HepG2 (cell line): ENCODE results near the gene ITCH. TPM values are rescaled to one million over a fixed set of nuclear protein-coding genes. Genes with fewer than 3 reads are reported as not detected.

Experiments used
- CBX1 ChIP-seq: IDR thresholded peaks from one replicate; pipeline ENCODE4 v1.6.1; 2016; ENCODE audit warnings: antibody characterized with exemption, low read depth
- FOXP4 ChIP-seq: sonication (generic); formaldehyde crosslinking; IDR thresholded peaks from 2 replicates; pipeline ENCODE4 v1.4.0; 2020; ENCODE audit warnings: missing genetic modification reagents
- MEIS1 ChIP-seq: sonication (generic); formaldehyde crosslinking; IDR thresholded peaks from 2 replicates; pipeline ENCODE4 v1.9.0; 2021; ENCODE audit warnings: mild to moderate bottlenecking, missing genetic modification reagents, moderate library complexity, borderline replicate concordance
- NBN ChIP-seq: fragments of 450-650 bp; conservative IDR thresholded peaks from 2 replicates; pipeline ENCODE4 v1.6.1; 2017
- PTBP1 ChIP-seq: fragments of 200-400 bp; formaldehyde crosslinking; IDR thresholded peaks from 2 replicates; pipeline ENCODE4 v1.6.1; 2018; ENCODE audit warnings: low read length, low read depth; ENCODE audit not compliant: poor library complexity, severe bottlenecking
- RERE ChIP-seq: IDR thresholded peaks from 2 replicates; pipeline ENCODE4 v1.6.1; 2016; ENCODE audit warnings: low read depth, missing genetic modification reagents, missing compliant biosample characterization
- SMYD3 ChIP-seq: sonication (generic); formaldehyde crosslinking; IDR thresholded peaks from 2 replicates; pipeline ENCODE4 v1.8.1; 2023; ENCODE audit warnings: mild to moderate bottlenecking, missing genetic modification reagents
- SOX13 ChIP-seq, 3 experiments: fragments of 450-650 bp in 1 of 3; sonication (generic) in 1 of 3; formaldehyde crosslinking in 1 of 3; IDR thresholded peaks in 2 of 3; conservative IDR thresholded peaks in 1 of 3; 2 replicates each; pipeline versions ENCODE4 v1.5.0 to v1.6.1; 2016 to 2020; ENCODE audit warnings: antibody characterized with exemption in 1 of 3, mild to moderate bottlenecking in 1 of 3, missing compliant biosample characterization in 1 of 3, missing genetic modification reagents in 1 of 3, moderate library complexity in 1 of 3
- TBX3 ChIP-seq: fragments of 450-650 bp; IDR thresholded peaks from 2 replicates; pipeline ENCODE4 v1.6.1; 2017; ENCODE audit warnings: antibody characterized with exemption, mild to moderate bottlenecking, inconsistent platforms, borderline replicate concordance
- ZFP37 ChIP-seq: sonication (generic); formaldehyde crosslinking; IDR thresholded peaks from 2 replicates; pipeline ENCODE4 v1.4.0; 2020; ENCODE audit warnings: missing genetic modification reagents, borderline replicate concordance
- ZNF230 ChIP-seq: sonication (generic); formaldehyde crosslinking; IDR thresholded peaks from 2 replicates; pipeline ENCODE4 v1.4.0; 2020; ENCODE audit warnings: mild to moderate bottlenecking, missing genetic modification reagents
- ZNF362 ChIP-seq: sonication (generic); formaldehyde crosslinking; IDR thresholded peaks from 2 replicates; pipeline ENCODE4 v1.4.0; 2020; ENCODE audit warnings: missing genetic modification reagents, mild to moderate bottlenecking, borderline replicate concordance
- ZNF460 ChIP-seq: sonication (generic); formaldehyde crosslinking; IDR thresholded peaks from 2 replicates; pipeline ENCODE4 v1.5.1; 2020; ENCODE audit warnings: missing genetic modification reagents, mild to moderate bottlenecking, borderline replicate concordance
- ZNF564 ChIP-seq: sonication (generic); formaldehyde crosslinking; IDR thresholded peaks from 2 replicates; pipeline ENCODE4 v1.8.1; 2023; ENCODE audit warnings: mild to moderate bottlenecking, missing genetic modification reagents
- polyA plus RNA-seq, 8 experiments: library from polyadenylated mRNA; depleted of rRNA in 3 of 8; stranded (reverse) in 7 of 8; unstranded in 1 of 8; fragments of >200 nt; fragmentation: Illumina TruSeq in 4 of 8; extraction: Trizol in 4 of 8; gene quantifications; 2 replicates each; pipeline versions ENCODE4 v1.2.1 to v1.2.3, GENCODE V29; 2011 to 2016; ENCODE audit warnings: low read depth in 4 of 8, missing spikeins in 1 of 8, mixed read lengths in 1 of 8; ENCODE audit not compliant: insufficient read depth in 1 of 8
- total RNA-seq, 5 experiments: library from RNA; depleted of rRNA; stranded (reverse); fragments of >200 nt; fragmentation: Illumina TruSeq; extraction: Trizol; gene quantifications; 2 replicates each; pipeline ENCODE4 v1.2.3, GENCODE V29; 2016; ENCODE audit warnings: low read depth in 1 of 5

The ITCH gene
- total and polyA plus RNA-seq, 2 of the 13 experiments (the other 11 are each of a cell fraction or from before 2014, with no cell fraction given), result 20.5 to 112 TPM

GRCh38 chr20:34343458-34344211 lies 19.4 kb upstream of the ITCH start (continued):
- no peak for TF ChIP-seq ZNF230 (CRISPR knock-in tag)
- no peak for TF ChIP-seq SMYD3 (CRISPR knock-in tag)
- no peak for TF ChIP-seq ZNF460 (CRISPR knock-in tag)
- peak; percentile 65 for TF ChIP-seq ZNF362 (CRISPR knock-in tag)
- no peak for TF ChIP-seq PTBP1
- TF ChIP-seq ZNF564 (CRISPR knock-in tag), result no peak
- TF ChIP-seq NBN, result no peak
- no peak for TF ChIP-seq ZFP37 (CRISPR knock-in tag)
- no peak; the same call in 1 of the 2 replicates for TF ChIP-seq FOXP4 (CRISPR knock-in tag)
- TF ChIP-seq SOX13 (IDR thresholded peaks at IDR 0.05), result no peak
- 0 out of 4 replicates have a peak, but pooled peaks of 1 of the 2 experiments have one; percentile 16 for TF ChIP-seq SOX13 (CRISPR knock-in tag; conservative IDR thresholded peaks at IDR 0.05 in 1 of 2, IDR thresholded peaks at IDR 0.05 in 1 of 2)
- no peak for TF ChIP-seq RERE
- no peak for TF ChIP-seq TBX3
- peak; percentile 64; the same call in 1 of the 2 replicates for TF ChIP-seq MEIS1 (CRISPR knock-in tag)
- TF ChIP-seq CBX1, result peak; percentile 37
